ENCODE measurements around the gene MORN4. TPM values are rescaled to one million over a fixed set of nuclear protein-coding genes. Genes with fewer than 3 reads are reported as not detected.
A peak's percentile ranks its signal among the peaks of the same experiment; 100 is the strongest.

MORN4 gene
- total RNA-seq, 1 experiment from 2014 or later: 11.9 TPM

DNA sequence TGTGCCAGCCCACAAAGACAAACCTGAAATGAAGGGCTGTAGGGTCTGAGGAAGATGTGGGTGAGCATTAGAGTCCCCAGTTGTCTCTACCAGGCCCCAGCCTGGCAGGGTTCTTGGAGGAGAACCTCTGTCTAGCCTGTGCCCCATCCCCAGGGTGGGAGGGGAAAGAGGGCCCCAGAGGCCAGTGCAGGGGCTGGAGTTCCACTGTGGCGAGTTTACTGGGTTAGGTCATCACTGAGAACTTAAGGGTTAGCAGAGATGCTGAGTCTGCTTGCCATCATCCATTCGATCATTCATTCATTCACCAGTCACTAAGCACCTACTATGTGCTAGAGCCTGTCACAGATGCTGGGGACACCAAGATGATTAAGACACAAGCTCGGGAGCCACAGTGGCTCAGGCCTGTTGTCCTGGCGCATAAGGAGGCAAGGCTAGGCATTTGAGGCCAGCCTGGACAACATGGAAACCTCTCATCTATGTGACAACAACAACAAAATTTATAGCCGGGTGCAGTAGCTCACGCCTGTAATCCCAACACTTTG, 58.1 kb downstream of the MORN4 start:
- whole genome bisulfite sequencing (ENCODE audit: extremely low coverage, insufficient read length, low lambda C conversion rate): no CpG with 5 or more reads among the region's 6 CpGs
- Histone ChIP-seq H3K23ac (ENCODE audit: insufficient read length, low read depth, low read length) (no peak overlapping the region), H2AK5ac (ENCODE audit: insufficient read length, low read length) (no peak overlapping the region), H3K23me2 (ENCODE audit: insufficient read length, low read depth, low read length, poor library complexity, severe bottlenecking) (no peaks in the 10 kb centered on the region), H3K4me2 (ENCODE audit: insufficient read depth, insufficient read length, low read length) (no peak overlapping the region), H3K4ac (ENCODE audit: low read depth, low read length) (no peak overlapping the region), H3K27ac (ENCODE audit: insufficient read length, low read depth, low read length) (no peak overlapping the region), H2BK12ac (ENCODE audit: insufficient read length, low read depth, low read length) (no peak overlapping the region), H2BK20ac (ENCODE audit: low read depth, low read length, poor library complexity, severe bottlenecking) (no peak overlapping the region), H3K18ac (ENCODE audit: insufficient read length, low read depth, low read length) (no peak overlapping the region), H3K79me1 (ENCODE audit: insufficient read depth, low read depth, low read length, poor library complexity, severe bottlenecking) (no peaks in the 10 kb centered on the region), H4K20me1 (ENCODE audit: control insufficient read depth, insufficient read depth, insufficient read length) (no peaks in the 10 kb centered on the region), H3K9me3 (ENCODE audit: control insufficient read depth, low read depth, low read length) (no peaks in the 10 kb centered on the region), H2BK15ac (ENCODE audit: low read depth, low read length) (no peak overlapping the region), H3K14ac (ENCODE audit: insufficient read depth, low read length) (no peak overlapping the region), H4K5ac (ENCODE audit: insufficient read length, low read depth, low read length) (no peak overlapping the region), H3K4me1 (ENCODE audit: insufficient read depth, low read length) (no peaks in the 10 kb centered on the region), H3T11ph (ENCODE audit: low read length) (no peak overlapping the region), H3K27me3 (ENCODE audit: insufficient read depth, low read length) (no peaks in the 10 kb centered on the region), H2AFZ (ENCODE audit: low read length) (no peak overlapping the region), H3K79me2 (ENCODE audit: insufficient read depth, low read length) (no peaks in the 10 kb centered on the region), H4K91ac (ENCODE audit: insufficient read length, low read depth, low read length) (no peak overlapping the region), H3K56ac (ENCODE audit: insufficient read length, low read depth, low read length) (no peak overlapping the region), H3K9ac (ENCODE audit: extremely low read depth, insufficient read length, low read length) (no peak overlapping the region), H4K8ac (replicated peaks; ENCODE audit: insufficient read length, low read depth, low read length) (no peak overlapping the region), H2BK5ac (ENCODE audit: insufficient read length, low read length) (no peak overlapping the region), H2BK120ac (ENCODE audit: low read depth, low read length, poor library complexity, severe bottlenecking) (no peak overlapping the region)
- peaks cover 11 to 13% of the 10 kb centered on the region in 2 experiments for H3K4me1 Mint-ChIP-seq
- peaks cover 0 to 5% (median 0%) of the 10 kb centered on the region in 3 experiments; a peak in 2 of 7 replicates for H3K36me3 Mint-ChIP-seq (ENCODE audit: insufficient read depth in 1 of 3, low read depth in 3 of 3)
- no peaks in the 10 kb centered on the region for H3K27me3 Mint-ChIP-seq (ENCODE audit: low read depth)
- TF ChIP-seq, protein P1, sequence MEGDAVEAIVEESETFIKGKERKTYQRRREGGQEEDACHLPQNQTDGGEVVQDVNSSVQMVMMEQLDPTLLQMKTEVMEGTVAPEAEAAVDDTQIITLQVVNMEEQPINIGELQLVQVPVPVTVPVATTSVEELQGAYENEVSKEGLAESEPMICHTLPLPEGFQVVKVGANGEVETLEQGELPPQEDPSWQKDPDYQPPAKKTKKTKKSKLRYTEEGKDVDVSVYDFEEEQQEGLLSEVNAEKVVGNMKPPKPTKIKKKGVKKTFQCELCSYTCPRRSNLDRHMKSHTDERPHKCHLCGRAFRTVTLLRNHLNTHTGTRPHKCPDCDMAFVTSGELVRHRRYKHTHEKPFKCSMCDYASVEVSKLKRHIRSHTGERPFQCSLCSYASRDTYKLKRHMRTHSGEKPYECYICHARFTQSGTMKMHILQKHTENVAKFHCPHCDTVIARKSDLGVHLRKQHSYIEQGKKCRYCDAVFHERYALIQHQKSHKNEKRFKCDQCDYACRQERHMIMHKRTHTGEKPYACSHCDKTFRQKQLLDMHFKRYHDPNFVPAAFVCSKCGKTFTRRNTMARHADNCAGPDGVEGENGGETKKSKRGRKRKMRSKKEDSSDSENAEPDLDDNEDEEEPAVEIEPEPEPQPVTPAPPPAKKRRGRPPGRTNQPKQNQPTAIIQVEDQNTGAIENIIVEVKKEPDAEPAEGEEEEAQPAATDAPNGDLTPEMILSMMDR (conservative IDR thresholded peaks at IDR 0.05): no peak
- peak overlapping the region in 1 of 3 experiments; percentile 31; a peak in 1 of 7 replicates for H3K27ac Mint-ChIP-seq
- H3K9me3 Mint-ChIP-seq: no peaks in the 10 kb centered on the region
- DNase-seq: no peak
- no peak overlapping the region for H3K4me3 Mint-ChIP-seq

All from H9 (cell line).